H1 (cell line): ENCODE data around the gene DSP. TPM values are rescaled to one million over a fixed set of nuclear protein-coding genes. Genes with fewer than 3 reads are reported as not detected.

Experiments used
- BCL11A ChIP-seq, 2 experiments: IDR thresholded peaks; one replicate each; pipeline ENCODE4 v1.6.1; 2011; ENCODE audit warnings: low read depth in 2 of 2, low read length in 2 of 2, mild to moderate bottlenecking in 2 of 2
- CTCF ChIP-seq, 3 experiments: IDR thresholded peaks; 1 replicate in 2 of 3; 2 replicates in 1 of 3; pipeline versions ENCODE4 v1.5.1 to v1.6.1; 2011; ENCODE audit warnings: low read length in 3 of 3, mild to moderate bottlenecking in 3 of 3, inconsistent platforms in 2 of 3, low read depth in 1 of 3, moderate library complexity in 1 of 3; ENCODE audit not compliant: insufficient read depth in 1 of 3; ENCODE audit errors: control extremely low read depth in 1 of 3
- EP300 ChIP-seq, 2 experiments: IDR thresholded peaks; 1 replicate in 1 of 2; 2 replicates in 1 of 2; pipeline ENCODE4 v1.6.1; 2011 to 2012; ENCODE audit warnings: low read depth in 2 of 2, low read length in 2 of 2, mild to moderate bottlenecking in 2 of 2, borderline replicate concordance in 1 of 2, inconsistent platforms in 1 of 2, moderate library complexity in 1 of 2
- PHF8 ChIP-seq: fragments of 200-600 bp; sonication (generic); conservative IDR thresholded peaks from 2 replicates; pipeline ENCODE4 v1.7.1; 2012; ENCODE audit warnings: low read depth, mild to moderate bottlenecking, inconsistent platforms, low read length, moderate library complexity
- TAF1 ChIP-seq: IDR thresholded peaks from 2 replicates; pipeline ENCODE4 v1.6.1; 2011; ENCODE audit warnings: mild to moderate bottlenecking, low read depth, low read length
- polyA plus RNA-seq, 7 experiments: library from polyadenylated mRNA; depleted of rRNA in 3 of 7; stranded (reverse) in 5 of 7; unstranded in 2 of 7; fragments of >200 nt in 5 of 7; fragments of 200-250 nt in 2 of 7; gene quantifications; 1 replicate in 5 of 7; 2 replicates in 1 of 7; 4 replicates in 1 of 7; pipeline versions ENCODE4 v1.2.1 to v1.2.3, GENCODE V29; 2011 to 2013; ENCODE audit warnings: missing spikeins in 2 of 7, mixed read lengths in 2 of 7
- total RNA-seq: library from RNA; stranded (reverse); fragmentation: NEBNext Ultra II Directional; extraction: Animal tissue kit (Norgen Biotek cat#: 25700); gene quantifications from 2 replicates; pipeline ENCODE4 v1.2.1, GENCODE V29; 2021
- TF ChIP-seq, protein P1 (sequence below): IDR thresholded peaks from 2 replicates; pipeline ENCODE4 v1.6.1; 2012; ENCODE audit warnings: inconsistent platforms

The DSP gene
- total and polyA plus RNA-seq, 2 of the 8 experiments (the other 6 are each of a cell fraction or from before 2014, with no cell fraction given): 14.3 to 48.5 TPM

DNA sequence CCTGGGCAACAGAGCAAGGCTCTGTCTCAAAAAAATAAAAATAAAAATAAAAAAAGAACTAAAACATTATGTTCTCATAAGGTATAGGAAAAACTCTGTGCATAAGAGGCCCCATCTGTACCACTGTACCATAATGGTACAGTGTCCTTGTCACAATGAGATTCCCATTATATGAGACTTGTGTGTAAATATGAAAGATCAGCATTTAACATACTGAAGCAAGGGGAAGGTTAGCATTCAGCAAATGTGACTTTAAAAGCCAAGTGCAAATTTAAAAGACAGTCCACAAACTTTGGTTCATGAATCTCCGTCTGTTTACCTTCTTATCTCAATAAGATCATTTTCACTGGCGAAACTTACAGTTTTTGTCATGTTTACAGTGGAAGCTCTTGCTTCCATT, 16.2 kb downstream of the DSP start (continued):
- TF ChIP-seq PHF8 (no peak), EP300 (IDR thresholded peaks at IDR 0.05; ENCODE audit: borderline replicate concordance in 1 of 2, low read depth in 2 of 2, low read length in 2 of 2) (no peak), TAF1 (no peak), BCL11A (IDR thresholded peaks at IDR 0.05; ENCODE audit: low read depth in 2 of 2, low read length in 2 of 2) (no peak), CTCF (IDR thresholded peaks at IDR 0.05; ENCODE audit: control extremely low read depth in 1 of 3, insufficient read depth in 1 of 3, low read depth in 1 of 3, low read length in 3 of 3) (no peak)
- TF ChIP-seq, protein P1, sequence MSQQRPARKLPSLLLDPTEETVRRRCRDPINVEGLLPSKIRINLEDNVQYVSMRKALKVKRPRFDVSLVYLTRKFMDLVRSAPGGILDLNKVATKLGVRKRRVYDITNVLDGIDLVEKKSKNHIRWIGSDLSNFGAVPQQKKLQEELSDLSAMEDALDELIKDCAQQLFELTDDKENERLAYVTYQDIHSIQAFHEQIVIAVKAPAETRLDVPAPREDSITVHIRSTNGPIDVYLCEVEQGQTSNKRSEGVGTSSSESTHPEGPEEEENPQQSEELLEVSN: no peak
